HT1080 (cell line): ENCODE data around the gene ADAMTS9. TPM values are rescaled to one million over a fixed set of nuclear protein-coding genes. Genes with fewer than 3 reads are reported as not detected.
A peak's percentile ranks its signal among the peaks of the same experiment; 100 is the strongest.

Source experiments
- DNase-seq: peaks from one replicate; pipeline ENCODE4 v3.0.0-alpha.2; 2015; ENCODE audit warnings: low read depth
- polyA plus RNA-seq, 2 experiments: library from polyadenylated mRNA; depleted of rRNA; stranded (reverse); fragments of >200 nt; gene quantifications; 2 replicates each; pipeline ENCODE4 v1.2.3, GENCODE V29; 2015
- total RNA-seq: library from RNA; depleted of rRNA; stranded (reverse); fragments of >200 nt; shearing (Covaris generic); gene quantifications from 2 replicates; pipeline ENCODE4 v1.2.3, GENCODE V29; 2014; rRNA removed

ADAMTS9 gene
- total RNA-seq, result 1.8 and 2.4 TPM in 2 replicates
- 0.72 and 0.86 TPM in 2 replicates for polyA plus RNA-seq (2015; cell fraction: cytosol; rRNA removed)
- polyA plus RNA-seq (2015; cell fraction: nucleus; rRNA removed), result 1.2 and 2.5 TPM in 2 replicates

- DNase-seq, result peak; percentile 74
Observed at GRCh38 chr3:64687781-64688604, at the start of gene ADAMTS9. Gene ADAMTS9 (minus strand): TSS chr3:64688000. CDS start chr3:64687657, 343 bp downstream.

DNA sequence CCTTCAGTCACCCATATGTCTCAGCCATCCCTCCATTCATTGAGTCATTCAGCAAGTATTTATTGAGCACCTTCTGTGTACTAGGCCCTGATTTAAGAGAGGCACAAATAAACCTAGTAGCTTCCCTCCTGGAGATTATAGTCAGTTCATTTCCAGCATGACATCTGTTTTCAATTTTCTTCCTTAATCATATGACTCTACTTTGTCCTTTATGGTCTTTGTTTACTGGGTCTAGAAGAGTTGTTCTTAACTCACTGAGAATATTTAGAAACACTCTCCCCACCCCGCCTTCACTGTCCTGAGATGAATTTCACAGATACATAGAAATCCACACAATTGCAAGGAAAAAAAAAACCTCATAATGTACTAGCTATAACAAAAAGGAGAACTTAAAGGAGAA, 44.8 kb upstream of the ADAMTS9 start:
- no peak for DNase-seq

- no peak for DNase-seq
Observed at GRCh38 chr3:64730681-64731080, 42.9 kb upstream of the ADAMTS9 start.

GRCh38 chr3:64728994-64729393, 41.2 kb upstream of the ADAMTS9 start:
- peak; percentile 21 for DNase-seq

DNA sequence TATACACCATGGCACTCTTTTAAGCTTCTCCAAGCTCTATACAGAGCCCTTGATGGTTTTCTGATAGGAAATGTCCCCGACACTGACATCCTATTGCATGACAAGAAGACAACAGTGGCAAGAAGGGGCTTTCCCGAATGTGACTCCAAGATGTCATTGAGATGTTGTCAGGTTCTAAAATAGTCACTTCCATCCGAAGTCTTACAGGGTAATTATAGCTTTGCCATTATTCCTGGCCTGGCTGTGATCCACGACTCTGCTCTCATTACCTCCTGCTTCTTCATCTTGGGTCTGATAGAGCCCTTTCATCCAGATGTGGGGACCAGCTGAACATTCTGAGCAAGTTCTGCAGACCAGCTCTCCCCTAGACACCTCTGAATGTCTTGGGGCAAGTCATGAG, 40.6 kb upstream of the ADAMTS9 start:
- DNase-seq, result no peak

- DNase-seq, result no peak
Observed at GRCh38 chr3:64726414-64727090, 38.8 kb upstream of the ADAMTS9 start.

GRCh38 chr3:64718976-64719375, 31.2 kb upstream of the ADAMTS9 start:
- no peak for DNase-seq

GRCh38 chr3:64717872-64718613, 30.2 kb upstream of the ADAMTS9 start:
- no peak for DNase-seq

DNA sequence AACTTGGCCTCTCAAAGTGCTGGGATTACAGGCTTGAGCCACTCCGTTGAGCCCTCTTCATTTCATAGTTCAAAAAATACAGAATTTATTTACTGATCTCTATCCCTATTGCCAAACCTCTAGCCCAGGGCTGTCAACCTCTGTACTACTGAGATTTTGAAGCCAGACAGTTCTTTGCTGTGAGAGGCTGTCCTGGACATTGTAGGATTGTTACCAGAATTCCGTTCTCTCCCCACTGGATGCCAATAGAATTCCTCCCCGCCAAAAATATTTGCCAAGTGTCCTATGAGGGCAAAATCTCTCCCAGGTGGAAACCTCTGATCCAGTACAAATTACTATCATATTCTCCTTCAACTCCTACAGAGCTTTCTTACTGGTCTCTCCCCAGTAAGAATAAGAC, 29.6 kb upstream of the ADAMTS9 start:
- DNase-seq, result no peak

GRCh38 chr3:64716110-64716710, 28.4 kb upstream of the ADAMTS9 start:
- no peak for DNase-seq

- no peak for DNase-seq
Observed at GRCh38 chr3:64715211-64715982, 27.6 kb upstream of the ADAMTS9 start.

DNA sequence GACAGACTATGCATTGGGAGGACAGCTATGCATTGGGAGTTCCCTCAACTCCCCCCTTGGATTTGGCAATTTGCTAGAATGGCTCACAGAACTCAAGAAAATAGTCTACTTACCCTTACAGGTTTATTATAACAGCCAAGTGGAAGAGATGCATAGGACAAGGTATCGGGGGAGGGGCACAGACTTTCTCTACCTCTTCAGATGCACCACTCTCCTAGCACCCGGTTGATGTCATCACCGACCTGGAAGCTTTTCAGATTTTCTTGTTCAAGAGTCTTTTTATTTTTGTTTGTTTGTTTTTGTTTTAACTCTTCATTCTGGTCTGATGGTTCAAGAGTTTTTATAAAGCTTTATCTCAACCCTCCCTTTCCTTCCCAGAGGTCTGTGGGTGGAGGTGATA, 20.7 kb upstream of the ADAMTS9 start:
- no peak for DNase-seq

DNA sequence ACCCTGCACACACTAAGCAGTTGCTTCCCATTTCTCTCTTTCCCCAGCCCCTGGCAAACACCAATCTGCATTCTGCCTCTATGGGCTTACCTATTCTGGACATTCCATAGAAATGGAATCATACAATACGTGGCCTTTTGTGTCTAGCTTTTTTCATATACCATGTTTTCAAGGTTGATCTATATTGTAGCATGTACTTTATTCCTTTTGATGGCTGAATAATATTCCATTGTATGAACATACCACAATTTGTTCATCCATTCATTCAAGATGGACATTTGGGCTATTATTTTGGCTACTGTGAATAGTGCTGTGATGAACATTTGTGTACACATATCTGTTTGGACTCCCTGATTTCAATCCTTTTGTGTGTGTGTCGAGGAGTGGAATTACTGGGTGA, 18.1 kb upstream of the ADAMTS9 start:
- DNase-seq, result no peak

- DNase-seq, result no peak
Observed at GRCh38 chr3:64696896-64697295, 9.1 kb upstream of the ADAMTS9 start.

GRCh38 chr3:64694114-64694513, 6.3 kb upstream of the ADAMTS9 start:
- no peak for DNase-seq

DNA sequence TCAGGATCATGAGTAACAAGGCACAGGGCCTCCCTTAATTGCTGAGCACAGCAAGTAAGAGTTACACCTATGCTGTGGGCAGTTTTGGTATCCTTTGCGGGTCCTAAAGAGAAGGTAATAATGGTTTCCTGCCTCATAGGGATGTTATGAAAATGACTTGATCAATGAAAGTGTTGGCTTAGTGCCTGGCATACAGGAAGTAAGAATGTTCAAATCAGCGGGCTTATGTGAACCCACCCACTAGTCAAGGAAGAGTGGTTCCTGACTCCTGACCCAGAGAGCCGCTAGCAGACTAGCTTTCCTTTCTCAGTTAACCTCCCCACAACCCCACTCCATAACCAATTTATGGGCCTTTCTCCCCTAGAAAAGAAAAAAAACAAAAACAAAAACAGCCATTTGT, 5.2 kb upstream of the ADAMTS9 start:
- no peak for DNase-seq

DNA sequence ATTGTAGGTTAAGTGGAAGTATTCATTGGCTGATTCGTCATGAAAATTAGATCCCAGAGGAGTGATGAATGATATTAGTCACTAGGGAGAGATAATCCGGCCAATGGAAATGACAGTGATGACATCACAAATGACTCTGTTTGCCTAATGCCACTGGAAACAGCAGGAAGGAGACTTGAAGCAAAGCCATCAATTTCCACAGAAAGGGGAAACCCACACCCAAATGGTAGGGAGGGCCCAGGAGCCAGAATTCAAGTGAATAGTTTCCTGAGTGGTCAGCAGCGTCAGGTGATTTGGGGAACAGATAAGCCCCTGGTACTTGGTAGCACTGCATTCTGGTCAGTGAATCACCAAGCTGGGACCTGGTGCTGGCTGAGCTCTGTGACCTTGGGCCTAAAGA, 3.3 kb upstream of the ADAMTS9 start:
- peak; percentile 62 for DNase-seq

- no peak for DNase-seq
Observed at GRCh38 chr3:64687086-64687780, 567 bp downstream of the ADAMTS9 start.

- DNase-seq, result peak; percentile 56
Observed at GRCh38 chr3:64686446-64686908, 1.3 kb downstream of the ADAMTS9 start.
